HG02798 (cell line): ENCODE data around the gene HOXB1.

Experiments used
- ATAC-seq: cut with Tn5 transposase; IDR thresholded peaks from one replicate; pipeline ENCODE4 v1.9.1; 2021; ENCODE audit warnings: mild to moderate bottlenecking; ENCODE audit not compliant: unreplicated experiment, poor library complexity

Gene HOXB1

GRCh38 chr17:48530887-48531272 is at the start of gene HOXB1:
TSS of gene HOXB1 (minus strand) at chr17:48531011. CDS start at chr17:48530904, 107 bp downstream.
- ATAC-seq: no peak

GRCh38 chr17:48579760-48580554 is 49.1 kb upstream of the HOXB1 start:
- no peak for ATAC-seq

- ATAC-seq: no peak
These were observed 48.6 kb upstream of the HOXB1 start for GRCh38 chr17:48579471-48579759.

- peak; percentile 39 for ATAC-seq
These were observed 48.0 kb upstream of the HOXB1 start for GRCh38 chr17:48578616-48579470.

GRCh38 chr17:48577946-48578615 is 47.3 kb upstream of the HOXB1 start, which contains the start of gene HOXB4:
TSS of gene HOXB4 (minus strand) at chr17:48578350. CDS start at chr17:48578319, 31 bp downstream.
- ATAC-seq: peak; percentile 68

- peak; percentile 4 for ATAC-seq
These were observed 46.6 kb upstream of the HOXB1 start for GRCh38 chr17:48577330-48577945.

- ATAC-seq: no peak
These were observed 45.9 kb upstream of the HOXB1 start for GRCh38 chr17:48576479-48577309.

GRCh38 chr17:48575673-48576478 is 45.1 kb upstream of the HOXB1 start:
- ATAC-seq: no peak

GRCh38 chr17:48575066-48575582 is 44.3 kb upstream of the HOXB1 start:
- no peak for ATAC-seq

GRCh38 chr17:48574505-48575065 is 43.8 kb upstream of the HOXB1 start:
- ATAC-seq: no peak

GRCh38 chr17:48571826-48572417 is 41.1 kb upstream of the HOXB1 start:
- ATAC-seq: no peak

- no peak for ATAC-seq
These were observed 40.4 kb upstream of the HOXB1 start for GRCh38 chr17:48571024-48571818.

GRCh38 chr17:48570325-48571023 is 39.7 kb upstream of the HOXB1 start:
- ATAC-seq: no peak

- ATAC-seq: no peak
These were observed 39.0 kb upstream of the HOXB1 start for GRCh38 chr17:48569674-48570324.

- ATAC-seq: no peak
These were observed 38.4 kb upstream of the HOXB1 start for GRCh38 chr17:48569240-48569582.
